Neural progenitor cell (in vitro differentiated cells): ENCODE results near the gene LCT. TPM values are rescaled to one million over a fixed set of nuclear protein-coding genes. Genes with fewer than 3 reads are reported as not detected.

Experiments used
- DNase-seq: peaks from one replicate; pipeline ENCODE4 v3.0.0-alpha.2; 2016; ENCODE audit warnings: low spot score
- H2AFZ ChIP-seq: fragments of 200-600 bp; sonication (generic); replicated peaks from 2 replicates; pipeline ENCODE4 v1.6.1; 2016; ENCODE audit warnings: antibody characterized with exemption
- H3F3A ChIP-seq: fragments of 200-600 bp; sonication (generic); 2 replicates; pipeline ENCODE4 v1.6.1; 2016; ENCODE audit warnings: antibody characterized with exemption, low read depth
- H3K27ac ChIP-seq: fragments of 200-600 bp; sonication (generic); 2 replicates; pipeline ENCODE4 v1.5.1; 2016; ENCODE audit warnings: mild to moderate bottlenecking
- H3K27me3 ChIP-seq: fragments of 200-600 bp; sonication (generic); 2 replicates; pipeline ENCODE4 v1.6.1; 2016; ENCODE audit warnings: mild to moderate bottlenecking, moderate library complexity
- H3K36me3 ChIP-seq: fragments of 200-600 bp; sonication (generic); 2 replicates; pipeline ENCODE4 v1.5.1; 2016
- H3K4me1 ChIP-seq: fragments of 200-600 bp; sonication (generic); 2 replicates; pipeline ENCODE4 v1.6.1; 2016; ENCODE audit warnings: mixed run types
- H3K4me2 ChIP-seq: fragments of 200-600 bp; sonication (generic); 2 replicates; pipeline ENCODE4 v1.6.1; 2016
- H3K4me3 ChIP-seq: fragments of 200-600 bp; sonication (generic); 2 replicates; pipeline ENCODE4 v1.5.1; 2016
- H3K79me2 ChIP-seq: fragments of 200-600 bp; sonication (generic); 2 replicates; pipeline ENCODE4 v1.6.1; 2016; ENCODE audit warnings: low read depth
- H3K9ac ChIP-seq: fragments of 200-600 bp; sonication (generic); 2 replicates; pipeline ENCODE4 v1.6.1; 2016
- H3K9me3 ChIP-seq: fragments of 200-600 bp; sonication (generic); 2 replicates; pipeline ENCODE4 v1.5.1; 2016; ENCODE audit warnings: low read depth
- H4K20me1 ChIP-seq: fragments of 200-600 bp; sonication (generic); 2 replicates; pipeline ENCODE4 v1.6.1; 2016; ENCODE audit warnings: low read depth
- H3K27ac Mint-ChIP-seq: 3 replicates; pipeline ENCODE4 v1.8.0; 2021; ENCODE audit warnings: mixed read lengths
- H3K27me3 Mint-ChIP-seq: 2 replicates; pipeline ENCODE4 v1.8.0; 2022; ENCODE audit warnings: low read depth, mild to moderate bottlenecking, inconsistent platforms, moderate library complexity, mixed read lengths; ENCODE audit not compliant: insufficient read depth
- H3K36me3 Mint-ChIP-seq: 3 replicates; pipeline ENCODE4 v1.8.0; 2021; ENCODE audit warnings: mixed read lengths
- H3K4me1 Mint-ChIP-seq: 3 replicates; pipeline ENCODE4 v1.8.0; 2021; ENCODE audit warnings: mixed read lengths
- H3K4me3 Mint-ChIP-seq: 3 replicates; pipeline ENCODE4 v1.8.0; 2021; ENCODE audit warnings: mild to moderate bottlenecking, moderate library complexity, mixed read lengths
- H3K9me3 Mint-ChIP-seq: 3 replicates; pipeline ENCODE4 v1.8.0; 2020; ENCODE audit warnings: mixed read lengths
- EZH2 ChIP-seq: fragments of 200-600 bp; sonication (generic); IDR thresholded peaks from 2 replicates; pipeline ENCODE4 v1.6.1; 2017; ENCODE audit warnings: antibody characterized with exemption, mild to moderate bottlenecking, moderate library complexity
- EZH2phosphoT487 ChIP-seq: fragments of 200-600 bp; sonication (generic); IDR thresholded peaks from 2 replicates; pipeline ENCODE4 v1.6.1; 2017; ENCODE audit warnings: antibody characterized with exemption
- total RNA-seq: library from RNA; depleted of rRNA; stranded (reverse); fragments of >200 nt; gene quantifications from 2 replicates; pipeline ENCODE4 v1.2.3, GENCODE V29; 2015; ENCODE audit warnings: low replicate concordance
- TF ChIP-seq, protein P1 (sequence below): fragments of 200-600 bp; sonication (generic); IDR thresholded peaks from 2 replicates; pipeline ENCODE4 v1.5.1; 2017; ENCODE audit warnings: antibody characterized with exemption, mild to moderate bottlenecking

Gene LCT
- total RNA-seq, 1 donor from 2014 or later: not detected

DNA sequence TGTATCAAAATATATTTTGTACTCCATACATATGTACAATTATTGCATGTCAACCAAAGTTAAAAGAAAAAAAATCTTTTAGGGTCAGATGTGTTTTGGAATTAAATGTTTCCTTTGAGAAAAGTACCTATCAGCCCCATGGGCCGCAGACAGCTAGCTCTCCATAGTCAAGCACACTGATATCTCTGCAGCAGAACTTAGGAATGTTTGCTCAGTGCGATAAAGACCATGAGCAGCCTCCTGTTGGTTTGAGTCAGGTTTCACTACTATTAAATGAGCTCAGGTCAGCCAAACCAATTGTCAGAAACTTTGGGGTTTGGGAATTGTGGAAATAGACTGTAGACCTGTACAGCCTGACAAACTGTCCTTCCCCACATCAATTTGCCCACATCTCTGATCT lies 33.7 kb downstream of the LCT start:
- H3K79me2 ChIP-seq: no peaks in the 10 kb centered on the region
- H3K9ac ChIP-seq: no peak overlapping the region
- H3K27me3 ChIP-seq: no peaks in the 10 kb centered on the region
- no peaks in the 10 kb centered on the region for H3K36me3 ChIP-seq
- no peaks in the 10 kb centered on the region for H3K4me1 ChIP-seq
- Mint-ChIP-seq H3K4me3 (no peak overlapping the region), H3K9me3 (peaks cover 16% of the 10 kb centered on the region), H3K27ac (no peak overlapping the region), H3K27me3 (peaks cover 5% of the 10 kb centered on the region), H3K4me1 (no peaks in the 10 kb centered on the region), H3K36me3 (no peaks in the 10 kb centered on the region)
- H3K4me3 ChIP-seq: no peak overlapping the region
- no peaks in the 10 kb centered on the region for H3K9me3 ChIP-seq
- DNase-seq: no peak
- H2AFZ ChIP-seq: no peak overlapping the region
- H3K4me2 ChIP-seq: no peak overlapping the region
- no peak overlapping the region for H3K27ac ChIP-seq
- no peaks in the 10 kb centered on the region for H4K20me1 ChIP-seq
- no peaks in the 10 kb centered on the region for H3F3A ChIP-seq
- TF ChIP-seq, protein P1, sequence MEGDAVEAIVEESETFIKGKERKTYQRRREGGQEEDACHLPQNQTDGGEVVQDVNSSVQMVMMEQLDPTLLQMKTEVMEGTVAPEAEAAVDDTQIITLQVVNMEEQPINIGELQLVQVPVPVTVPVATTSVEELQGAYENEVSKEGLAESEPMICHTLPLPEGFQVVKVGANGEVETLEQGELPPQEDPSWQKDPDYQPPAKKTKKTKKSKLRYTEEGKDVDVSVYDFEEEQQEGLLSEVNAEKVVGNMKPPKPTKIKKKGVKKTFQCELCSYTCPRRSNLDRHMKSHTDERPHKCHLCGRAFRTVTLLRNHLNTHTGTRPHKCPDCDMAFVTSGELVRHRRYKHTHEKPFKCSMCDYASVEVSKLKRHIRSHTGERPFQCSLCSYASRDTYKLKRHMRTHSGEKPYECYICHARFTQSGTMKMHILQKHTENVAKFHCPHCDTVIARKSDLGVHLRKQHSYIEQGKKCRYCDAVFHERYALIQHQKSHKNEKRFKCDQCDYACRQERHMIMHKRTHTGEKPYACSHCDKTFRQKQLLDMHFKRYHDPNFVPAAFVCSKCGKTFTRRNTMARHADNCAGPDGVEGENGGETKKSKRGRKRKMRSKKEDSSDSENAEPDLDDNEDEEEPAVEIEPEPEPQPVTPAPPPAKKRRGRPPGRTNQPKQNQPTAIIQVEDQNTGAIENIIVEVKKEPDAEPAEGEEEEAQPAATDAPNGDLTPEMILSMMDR: no peak
- TF ChIP-seq EZH2phosphoT487 (no peak), EZH2 (no peak)

- Histone ChIP-seq H2AFZ (no peak overlapping the region), H3K36me3 (no peaks in the 10 kb centered on the region), H3K4me3 (no peak overlapping the region), H3F3A (no peaks in the 10 kb centered on the region), H3K9me3 (no peaks in the 10 kb centered on the region), H3K27me3 (no peaks in the 10 kb centered on the region), H3K9ac (no peak overlapping the region), H3K79me2 (no peaks in the 10 kb centered on the region), H4K20me1 (no peaks in the 10 kb centered on the region), H3K4me2 (no peak overlapping the region), H3K4me1 (no peaks in the 10 kb centered on the region), H3K27ac (no peak overlapping the region)
- H3K27ac Mint-ChIP-seq: no peak overlapping the region
- no peak for DNase-seq
- H3K4me3 Mint-ChIP-seq: no peak overlapping the region
- no peaks in the 10 kb centered on the region for H3K36me3 Mint-ChIP-seq
- H3K9me3 Mint-ChIP-seq: peaks cover 19% of the 10 kb centered on the region
- H3K4me1 Mint-ChIP-seq: peaks cover 2% of the 10 kb centered on the region
- H3K27me3 Mint-ChIP-seq: peaks cover 5% of the 10 kb centered on the region
- no peak for TF ChIP-seq EZH2
- no peak for TF ChIP-seq EZH2phosphoT487
- TF ChIP-seq, protein P1: no peak
These were observed 34.6 kb downstream of the LCT start for GRCh38 chr2:135802350-135802749.

- TF ChIP-seq EZH2: no peak
- TF ChIP-seq EZH2phosphoT487: no peak
- TF ChIP-seq, protein P1: no peak
- H3K27me3 ChIP-seq: no peaks in the 10 kb centered on the region
- no peaks in the 10 kb centered on the region for H3K4me1 ChIP-seq
- H3K36me3 Mint-ChIP-seq: no peaks in the 10 kb centered on the region
- H3K4me3 ChIP-seq: no peak overlapping the region
- DNase-seq: no peak
- peaks cover 2% of the 10 kb centered on the region for H3K27me3 Mint-ChIP-seq
- H3K4me3 Mint-ChIP-seq: no peak overlapping the region
- H3K27ac Mint-ChIP-seq: no peak overlapping the region
- no peak overlapping the region for H3K27ac ChIP-seq
- H4K20me1 ChIP-seq: no peaks in the 10 kb centered on the region
- peaks cover 3% of the 10 kb centered on the region for H3K4me1 Mint-ChIP-seq
- no peak overlapping the region for H3K9ac ChIP-seq
- H3K9me3 Mint-ChIP-seq: peaks cover 19% of the 10 kb centered on the region
- H3K79me2 ChIP-seq: no peaks in the 10 kb centered on the region
- no peaks in the 10 kb centered on the region for H3F3A ChIP-seq
- no peak overlapping the region for H3K4me2 ChIP-seq
- no peaks in the 10 kb centered on the region for H3K36me3 ChIP-seq
- no peak overlapping the region for H2AFZ ChIP-seq
- H3K9me3 ChIP-seq: no peaks in the 10 kb centered on the region
These were observed 36.2 kb downstream of the LCT start for GRCh38 chr2:135800513-135801460.
